GM12875 (cell line): ENCODE measurements around the gene CDCP2.
"Not testable (repeated sequence)": the region's sequence is repeated elsewhere in the genome, so short reads cannot be mapped to it uniquely, and the experiment has no call there.

ENCODE experiments used
- H3K4me3 ChIP-seq: one replicate; pipeline ENCODE4 v1.5.1; 2011; ENCODE audit warnings: low read depth, low read length, control low read depth
- TF ChIP-seq, protein P1 (sequence below): IDR thresholded peaks from 2 replicates; pipeline ENCODE4 v1.5.1; 2011; ENCODE audit warnings: low read depth, mild to moderate bottlenecking, control low read depth, inconsistent platforms, low read length, moderate library complexity, borderline replicate concordance; ENCODE audit not compliant: insufficient read depth

The CDCP2 gene

GRCh38 chr1:54109129-54110090 is 43.4 kb downstream of the CDCP2 start:
- TF ChIP-seq, protein P1, sequence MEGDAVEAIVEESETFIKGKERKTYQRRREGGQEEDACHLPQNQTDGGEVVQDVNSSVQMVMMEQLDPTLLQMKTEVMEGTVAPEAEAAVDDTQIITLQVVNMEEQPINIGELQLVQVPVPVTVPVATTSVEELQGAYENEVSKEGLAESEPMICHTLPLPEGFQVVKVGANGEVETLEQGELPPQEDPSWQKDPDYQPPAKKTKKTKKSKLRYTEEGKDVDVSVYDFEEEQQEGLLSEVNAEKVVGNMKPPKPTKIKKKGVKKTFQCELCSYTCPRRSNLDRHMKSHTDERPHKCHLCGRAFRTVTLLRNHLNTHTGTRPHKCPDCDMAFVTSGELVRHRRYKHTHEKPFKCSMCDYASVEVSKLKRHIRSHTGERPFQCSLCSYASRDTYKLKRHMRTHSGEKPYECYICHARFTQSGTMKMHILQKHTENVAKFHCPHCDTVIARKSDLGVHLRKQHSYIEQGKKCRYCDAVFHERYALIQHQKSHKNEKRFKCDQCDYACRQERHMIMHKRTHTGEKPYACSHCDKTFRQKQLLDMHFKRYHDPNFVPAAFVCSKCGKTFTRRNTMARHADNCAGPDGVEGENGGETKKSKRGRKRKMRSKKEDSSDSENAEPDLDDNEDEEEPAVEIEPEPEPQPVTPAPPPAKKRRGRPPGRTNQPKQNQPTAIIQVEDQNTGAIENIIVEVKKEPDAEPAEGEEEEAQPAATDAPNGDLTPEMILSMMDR: no peak
- no peak overlapping the region for H3K4me3 ChIP-seq

DNA sequence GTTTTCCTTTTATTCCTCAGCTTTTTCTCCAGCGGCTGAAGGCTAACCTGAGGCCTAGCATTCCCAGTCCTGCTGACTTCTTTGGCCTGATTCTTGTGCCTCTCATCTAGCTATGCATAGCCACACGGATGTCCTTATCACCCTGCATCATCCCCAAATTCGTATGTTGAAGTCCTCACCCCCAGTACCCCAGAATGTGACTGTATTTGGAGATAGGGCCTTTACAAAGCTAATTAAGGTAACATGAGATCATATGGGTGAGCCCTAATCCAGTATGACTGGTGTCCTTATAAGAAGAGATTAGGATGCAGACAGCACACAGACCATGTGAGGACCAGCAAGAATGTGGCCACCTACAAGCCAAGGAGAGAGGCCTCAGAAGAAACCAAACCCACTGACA is 44.6 kb downstream of the CDCP2 start:
- H3K4me3 ChIP-seq: no peak overlapping the region
- TF ChIP-seq, protein P1: no peak

GRCh38 chr1:54107131-54107530 is 45.7 kb downstream of the CDCP2 start:
- no peak overlapping the region for H3K4me3 ChIP-seq
- TF ChIP-seq, protein P1: no peak

DNA sequence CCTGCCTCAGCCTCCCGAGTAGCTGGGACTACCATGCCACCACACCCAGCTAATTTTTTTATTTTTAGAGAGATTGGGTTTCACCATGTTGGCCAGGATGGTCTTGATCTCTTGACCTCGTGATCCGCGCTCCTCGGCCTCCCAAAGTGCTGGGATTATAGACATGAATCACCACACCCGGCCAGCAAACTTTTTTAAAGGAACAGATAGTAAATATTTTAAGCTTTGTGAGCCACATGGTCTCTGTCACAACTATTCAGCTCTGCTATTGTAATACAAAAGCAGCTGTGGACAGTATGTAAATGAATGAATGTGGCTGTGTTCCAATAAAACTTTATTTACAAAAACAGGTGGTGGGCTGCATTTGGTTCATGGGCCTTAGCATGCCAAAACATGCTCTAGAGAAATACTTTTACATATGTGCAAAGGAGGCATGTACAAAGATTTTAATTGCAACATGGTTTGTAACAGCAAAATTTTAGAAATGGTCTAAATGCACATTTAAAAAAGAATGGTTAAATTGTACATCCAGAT is 47.0 kb downstream of the CDCP2 start:
- TF ChIP-seq, protein P1: no peak
- H3K4me3 ChIP-seq: no peak overlapping the region

- TF ChIP-seq, protein P1: no peak
- H3K4me3 ChIP-seq: no peak overlapping the region
Measured at GRCh38 chr1:54105080-54105479, 47.7 kb downstream of the CDCP2 start.

GRCh38 chr1:54104613-54105012 is 48.2 kb downstream of the CDCP2 start:
- not testable (repeated sequence) for H3K4me3 ChIP-seq

GRCh38 chr1:54103414-54103813 is 49.4 kb downstream of the CDCP2 start:
- H3K4me3 ChIP-seq: no peak overlapping the region
- TF ChIP-seq, protein P1: no peak
